HepG2 (cell line): ENCODE data around the gene SLC2A2. TPM values are rescaled to one million over a fixed set of nuclear protein-coding genes. Genes with fewer than 3 reads are reported as not detected.

Experiments used
- GPN1 ChIP-seq: sonication (generic); formaldehyde crosslinking; IDR thresholded peaks from 2 replicates; pipeline ENCODE4 v1.5.1; 2020; ENCODE audit warnings: missing genetic modification reagents, borderline replicate concordance
- HMG20A ChIP-seq: IDR thresholded peaks from 2 replicates; pipeline ENCODE4 v1.6.1; 2016; ENCODE audit warnings: borderline replicate concordance
- HOXA7 ChIP-seq: sonication (generic); formaldehyde crosslinking; IDR thresholded peaks from 2 replicates; pipeline ENCODE4 v1.8.1; 2022; ENCODE audit warnings: mild to moderate bottlenecking, missing genetic modification reagents, moderate library complexity
- KDM5B ChIP-seq: sonication (generic); formaldehyde crosslinking; IDR thresholded peaks from 2 replicates; pipeline ENCODE4 v1.4.0; 2020; ENCODE audit warnings: missing genetic modification reagents, mild to moderate bottlenecking, borderline replicate concordance
- ONECUT2 ChIP-seq: sonication (generic); formaldehyde crosslinking; IDR thresholded peaks from 2 replicates; pipeline ENCODE4 v1.4.0; 2020; ENCODE audit warnings: missing genetic modification reagents
- SOX5 ChIP-seq: IDR thresholded peaks from 2 replicates; pipeline ENCODE4 v1.6.1; 2016; ENCODE audit warnings: borderline replicate concordance
- ZMYM2 ChIP-seq: sonication (generic); formaldehyde crosslinking; IDR thresholded peaks from 2 replicates; pipeline ENCODE4 v1.8.0; 2022; ENCODE audit warnings: mild to moderate bottlenecking, missing genetic modification reagents
- ZNF331 ChIP-seq: sonication (generic); formaldehyde crosslinking; IDR thresholded peaks from 2 replicates; pipeline ENCODE4 v1.4.0; 2020; ENCODE audit warnings: missing genetic modification reagents
- ZNF510 ChIP-seq: sonication (generic); formaldehyde crosslinking; IDR thresholded peaks from 2 replicates; pipeline ENCODE4 v1.4.0; 2020; ENCODE audit warnings: low read depth, mild to moderate bottlenecking, missing genetic modification reagents
- ZNF530 ChIP-seq: sonication (generic); formaldehyde crosslinking; IDR thresholded peaks from 2 replicates; pipeline ENCODE4 v1.5.0; 2020; ENCODE audit warnings: low read depth, mild to moderate bottlenecking, missing genetic modification reagents
- ZNF776 ChIP-seq: sonication (generic); formaldehyde crosslinking; IDR thresholded peaks from 2 replicates; pipeline ENCODE4 v1.4.0; 2020; ENCODE audit warnings: mild to moderate bottlenecking, missing genetic modification reagents
- polyA plus RNA-seq, 8 experiments: library from polyadenylated mRNA; depleted of rRNA in 3 of 8; stranded (reverse) in 7 of 8; unstranded in 1 of 8; fragments of >200 nt; fragmentation: Illumina TruSeq in 4 of 8; extraction: Trizol in 4 of 8; gene quantifications; 2 replicates each; pipeline versions ENCODE4 v1.2.1 to v1.2.3, GENCODE V29; 2011 to 2016; ENCODE audit warnings: low read depth in 4 of 8, missing spikeins in 1 of 8, mixed read lengths in 1 of 8; ENCODE audit not compliant: insufficient read depth in 1 of 8
- total RNA-seq, 5 experiments: library from RNA; depleted of rRNA; stranded (reverse); fragments of >200 nt; fragmentation: Illumina TruSeq; extraction: Trizol; gene quantifications; 2 replicates each; pipeline ENCODE4 v1.2.3, GENCODE V29; 2016; ENCODE audit warnings: low read depth in 1 of 5
- TF ChIP-seq, protein P1 (sequence below): sonication (generic); formaldehyde crosslinking; IDR thresholded peaks from 2 replicates; pipeline ENCODE4 v1.8.0; 2022; ENCODE audit warnings: mild to moderate bottlenecking, missing genetic modification reagents
- TF ChIP-seq, protein P2 (sequence below): sonication (generic); formaldehyde crosslinking; IDR thresholded peaks from 2 replicates; pipeline ENCODE4 v1.8.0; 2022; ENCODE audit warnings: missing genetic modification reagents, mild to moderate bottlenecking, inconsistent platforms, borderline replicate concordance
- TF ChIP-seq, protein P3 (sequence below): IDR thresholded peaks from 2 replicates; pipeline ENCODE4 v1.6.1; 2016; ENCODE audit warnings: low read depth, control low read depth

SLC2A2 gene
- total and polyA plus RNA-seq, 2 of the 13 experiments (the other 11 are each of a cell fraction or from before 2014, with no cell fraction given), result 19.5 to 23.2 TPM

DNA sequence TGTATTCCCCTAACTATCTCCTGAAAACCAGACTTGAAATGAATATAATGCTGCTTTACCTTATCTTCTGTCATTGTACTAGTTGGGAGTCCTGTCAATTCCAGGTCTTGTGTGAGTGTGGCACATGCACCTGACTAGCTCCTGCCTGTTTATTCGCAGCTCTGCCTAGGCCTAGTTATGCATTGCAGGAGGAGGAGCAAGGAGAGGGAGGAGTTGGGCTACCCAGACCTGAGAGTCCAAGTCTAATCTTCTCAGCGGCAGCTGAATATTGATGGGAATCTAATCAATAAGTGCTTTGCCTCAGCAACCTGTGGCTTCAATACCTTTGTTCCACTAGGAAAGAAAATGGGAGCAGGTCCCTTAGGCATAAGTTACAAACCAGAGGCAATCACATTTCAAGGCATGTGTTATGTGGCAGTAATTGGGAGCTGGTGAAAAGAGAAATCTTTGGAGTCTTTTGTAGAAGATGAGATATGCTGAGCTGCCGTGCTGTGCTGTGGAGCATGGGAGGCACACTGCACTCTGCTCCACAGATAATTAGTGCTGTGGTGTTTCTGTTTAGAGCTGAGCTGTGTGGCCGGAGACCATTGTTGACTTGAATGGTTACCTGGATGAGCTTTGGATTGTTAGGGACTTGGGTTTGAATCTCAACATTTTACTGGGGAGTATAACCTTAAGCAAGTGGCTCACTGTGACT is at the start of gene SLC2A2 (continued):
- no peak for TF ChIP-seq HOXA7 (CRISPR knock-in tag)
- TF ChIP-seq KDM5B, result no peak
- no peak for TF ChIP-seq ZNF776 (CRISPR knock-in tag)
- TF ChIP-seq ONECUT2 (CRISPR knock-in tag), result peak; percentile 68; the same call in 1 of the 2 replicates
- TF ChIP-seq, protein P1, sequence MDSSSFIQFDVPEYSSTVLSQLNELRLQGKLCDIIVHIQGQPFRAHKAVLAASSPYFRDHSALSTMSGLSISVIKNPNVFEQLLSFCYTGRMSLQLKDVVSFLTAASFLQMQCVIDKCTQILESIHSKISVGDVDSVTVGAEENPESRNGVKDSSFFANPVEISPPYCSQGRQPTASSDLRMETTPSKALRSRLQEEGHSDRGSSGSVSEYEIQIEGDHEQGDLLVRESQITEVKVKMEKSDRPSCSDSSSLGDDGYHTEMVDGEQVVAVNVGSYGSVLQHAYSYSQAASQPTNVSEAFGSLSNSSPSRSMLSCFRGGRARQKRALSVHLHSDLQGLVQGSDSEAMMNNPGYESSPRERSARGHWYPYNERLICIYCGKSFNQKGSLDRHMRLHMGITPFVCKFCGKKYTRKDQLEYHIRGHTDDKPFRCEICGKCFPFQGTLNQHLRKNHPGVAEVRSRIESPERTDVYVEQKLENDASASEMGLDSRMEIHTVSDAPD (CRISPR knock-in tag), result no peak
- TF ChIP-seq GPN1 (CRISPR knock-in tag), result no peak
- TF ChIP-seq SOX5, result 0 out of 2 replicates have a peak, but pooled peaks have one; percentile 23
- TF ChIP-seq ZNF530 (CRISPR knock-in tag), result no peak
- TF ChIP-seq ZNF510, result no peak
- TF ChIP-seq, protein P2, sequence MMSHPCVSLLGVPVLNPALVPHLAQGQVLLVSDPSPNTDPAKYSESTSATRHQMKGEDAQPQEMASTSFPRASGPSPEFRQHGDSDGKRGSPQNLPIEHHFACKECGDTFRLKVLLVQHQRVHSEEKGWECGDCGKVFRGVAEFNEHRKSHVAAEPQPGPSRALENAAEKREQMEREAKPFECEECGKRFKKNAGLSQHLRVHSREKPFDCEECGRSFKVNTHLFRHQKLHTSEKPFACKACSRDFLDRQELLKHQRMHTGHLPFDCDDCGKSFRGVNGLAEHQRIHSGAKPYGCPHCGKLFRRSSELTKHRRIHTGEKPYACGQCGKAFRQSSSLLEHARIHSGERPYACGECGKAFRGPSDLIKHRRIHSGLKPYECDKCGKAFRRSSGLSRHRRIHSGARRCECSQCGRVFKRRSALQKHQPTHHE (CRISPR knock-in tag), result no peak
- TF ChIP-seq ZMYM2 (CRISPR knock-in tag), result no peak
- TF ChIP-seq, protein P3, sequence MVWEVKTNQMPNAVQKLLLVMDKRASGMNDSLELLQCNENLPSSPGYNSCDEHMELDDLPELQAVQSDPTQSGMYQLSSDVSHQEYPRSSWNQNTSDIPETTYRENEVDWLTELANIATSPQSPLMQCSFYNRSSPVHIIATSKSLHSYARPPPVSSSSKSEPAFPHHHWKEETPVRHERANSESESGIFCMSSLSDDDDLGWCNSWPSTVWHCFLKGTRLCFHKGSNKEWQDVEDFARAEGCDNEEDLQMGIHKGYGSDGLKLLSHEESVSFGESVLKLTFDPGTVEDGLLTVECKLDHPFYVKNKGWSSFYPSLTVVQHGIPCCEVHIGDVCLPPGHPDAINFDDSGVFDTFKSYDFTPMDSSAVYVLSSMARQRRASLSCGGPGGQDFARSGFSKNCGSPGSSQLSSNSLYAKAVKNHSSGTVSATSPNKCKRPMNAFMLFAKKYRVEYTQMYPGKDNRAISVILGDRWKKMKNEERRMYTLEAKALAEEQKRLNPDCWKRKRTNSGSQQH (CRISPR knock-in tag), result 0 out of 2 replicates have a peak, but pooled peaks have one; percentile 38
- no peak for TF ChIP-seq HMG20A (CRISPR knock-in tag)
- peak; percentile 45; the same call in 1 of the 2 replicates for TF ChIP-seq ZNF331 (CRISPR knock-in tag)
- TF ChIP-seq, all 625 proteins: peak for 51
